WTC11 (cell line): ENCODE measurements around the gene GAL. TPM values are rescaled to one million over a fixed set of nuclear protein-coding genes. Genes with fewer than 3 reads are reported as not detected.

Source experiments
- ATAC-seq: fragments of 200-7000 bp; cut with Tn5 transposase; 2 replicates; pipeline ENCODE4 v1.10.0; 2021; ENCODE audit warnings: mild to moderate bottlenecking, moderate library complexity
- CTCF ChIA-PET: fragments of 300-600 bp; sonication (Branson Sonifier 250); formaldehyde crosslinking; loops from one replicate; lab custom pipeline; 2021; ENCODE audit warnings: antibody characterized with exemption; lab: Charles Lee
- POLR2A ChIA-PET: fragments of 350-600 bp; sonication (Branson Sonifier 250); formaldehyde crosslinking; loops from one replicate; lab custom pipeline; 2021; ENCODE audit warnings: antibody characterized with exemption; lab: Charles Lee
- DNase-seq: peaks from one replicate; pipeline ENCODE4 v3.0.0; 2021; ENCODE audit warnings: low spot score
- H3K27ac Mint-ChIP-seq: 2 replicates; pipeline ENCODE4 v1.8.0; 2021; ENCODE audit warnings: mixed read lengths
- H3K27me3 Mint-ChIP-seq: 2 replicates; pipeline ENCODE4 v1.8.0; 2021; ENCODE audit warnings: low read depth, mild to moderate bottlenecking, moderate library complexity, mixed read lengths
- H3K36me3 Mint-ChIP-seq: 2 replicates; pipeline ENCODE4 v1.8.0; 2021; ENCODE audit warnings: mixed read lengths
- H3K4me1 Mint-ChIP-seq: 2 replicates; pipeline ENCODE4 v1.8.0; 2022; ENCODE audit warnings: mixed read lengths
- H3K4me3 Mint-ChIP-seq: 2 replicates; pipeline ENCODE4 v1.8.0; 2021; ENCODE audit warnings: mild to moderate bottlenecking, moderate library complexity, mixed read lengths
- H3K9me3 Mint-ChIP-seq: 2 replicates; pipeline ENCODE4 v1.8.0; 2021; ENCODE audit warnings: mixed read lengths
- CTCF ChIP-seq: fragments of 200-600 bp; IDR thresholded peaks from 2 replicates; pipeline ENCODE4 v1.8.0; 2022; ENCODE audit warnings: antibody characterized with exemption
- FOXK1 ChIP-seq: sonication (generic); formaldehyde crosslinking; IDR thresholded peaks from 2 replicates; pipeline ENCODE4 v1.8.0; 2022; ENCODE audit warnings: mild to moderate bottlenecking, moderate library complexity, missing genetic modification reagents
- GABPB1 ChIP-seq: sonication (generic); formaldehyde crosslinking; IDR thresholded peaks from 2 replicates; pipeline ENCODE4 v1.8.1; 2023; ENCODE audit warnings: mild to moderate bottlenecking, missing genetic modification reagents
- NFATC4 ChIP-seq: fragments of 250-450 bp; sonication (Bioruptor Pico); IDR thresholded peaks from 2 replicates; pipeline ENCODE4 v1.9.0; 2021; ENCODE audit warnings: mild to moderate bottlenecking
- NFE2L1 ChIP-seq: sonication (generic); formaldehyde crosslinking; IDR thresholded peaks from 2 replicates; pipeline ENCODE4 v1.8.1; 2023; ENCODE audit warnings: missing genetic modification reagents
- NFYB ChIP-seq: sonication (generic); formaldehyde crosslinking; conservative IDR thresholded peaks from 2 replicates; pipeline ENCODE4 v1.8.0; 2022; ENCODE audit warnings: low read depth, missing genetic modification reagents
- RORB ChIP-seq: fragments of 250-450 bp; sonication (Bioruptor Pico); IDR thresholded peaks from 2 replicates; pipeline ENCODE4 v1.9.0; 2021; ENCODE audit warnings: mild to moderate bottlenecking
- ZNF138 ChIP-seq: sonication (generic); formaldehyde crosslinking; conservative IDR thresholded peaks from 2 replicates; pipeline ENCODE4 v1.8.1; 2022; ENCODE audit warnings: mild to moderate bottlenecking, moderate library complexity, missing genetic modification reagents
- ZNF263 ChIP-seq: sonication (generic); formaldehyde crosslinking; IDR thresholded peaks from 2 replicates; pipeline ENCODE4 v1.8.1; 2022; ENCODE audit warnings: low read depth, mild to moderate bottlenecking, moderate library complexity, missing genetic modification reagents
- ZNF671 ChIP-seq: fragments of 250-450 bp; sonication (Bioruptor Pico); IDR thresholded peaks from 2 replicates; pipeline ENCODE4 v1.8.0; 2021; ENCODE audit warnings: mild to moderate bottlenecking
- total RNA-seq: library from RNA; stranded (reverse); gene quantifications from 3 replicates; pipeline ENCODE4 v1.2.3, GENCODE V29; 2021
- TF ChIP-seq, protein P1 (sequence below): sonication (generic); formaldehyde crosslinking; IDR thresholded peaks from 2 replicates; pipeline ENCODE4 v1.8.1; 2022; ENCODE audit warnings: mild to moderate bottlenecking, missing genetic modification reagents, moderate library complexity, borderline replicate concordance
- TF ChIP-seq, protein P2 (sequence below): fragments of 250-450 bp; sonication (Bioruptor Pico); IDR thresholded peaks from 2 replicates; pipeline ENCODE4 v1.9.0; 2021; ENCODE audit warnings: mild to moderate bottlenecking
- TF ChIP-seq, protein P3 (sequence below): sonication (generic); formaldehyde crosslinking; IDR thresholded peaks from 2 replicates; pipeline ENCODE4 v1.8.1; 2022; ENCODE audit warnings: low read depth, mild to moderate bottlenecking, moderate library complexity, missing genetic modification reagents, borderline replicate concordance
- TF ChIP-seq, protein P4 (sequence below): sonication (generic); formaldehyde crosslinking; IDR thresholded peaks from 2 replicates; pipeline ENCODE4 v1.8.0; 2023; ENCODE audit warnings: missing genetic modification reagents, mild to moderate bottlenecking, borderline replicate concordance

The GAL gene
- total RNA-seq, 1 experiment from 2014 or later, result 102 TPM

DNA sequence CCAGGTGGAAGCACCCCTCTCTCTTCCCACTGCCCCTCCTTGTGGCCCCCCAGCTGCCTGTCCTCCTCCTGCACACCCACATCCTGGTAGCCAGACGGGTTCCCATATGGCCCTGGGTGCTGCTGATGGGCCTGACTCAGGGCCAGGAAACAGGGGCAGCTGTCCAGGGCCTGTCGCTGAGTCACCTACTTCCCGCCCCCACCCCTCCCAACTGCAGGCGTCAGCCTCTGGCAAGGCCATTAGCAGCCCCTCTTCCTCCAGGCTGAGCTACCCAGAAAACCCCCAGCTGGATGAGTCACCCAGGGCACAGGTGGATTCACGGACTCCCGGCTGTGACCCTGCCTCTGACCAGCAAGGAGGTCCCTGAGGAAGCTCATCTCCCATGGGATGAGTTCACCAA, 6.9 kb upstream of the GAL start (continued):
- TF ChIP-seq CTCF (no peak), NFE2L1 (CRISPR knock-in tag) (no peak), ZNF263 (no peak), NFATC4 (no peak)
- TF ChIP-seq, protein P1, sequence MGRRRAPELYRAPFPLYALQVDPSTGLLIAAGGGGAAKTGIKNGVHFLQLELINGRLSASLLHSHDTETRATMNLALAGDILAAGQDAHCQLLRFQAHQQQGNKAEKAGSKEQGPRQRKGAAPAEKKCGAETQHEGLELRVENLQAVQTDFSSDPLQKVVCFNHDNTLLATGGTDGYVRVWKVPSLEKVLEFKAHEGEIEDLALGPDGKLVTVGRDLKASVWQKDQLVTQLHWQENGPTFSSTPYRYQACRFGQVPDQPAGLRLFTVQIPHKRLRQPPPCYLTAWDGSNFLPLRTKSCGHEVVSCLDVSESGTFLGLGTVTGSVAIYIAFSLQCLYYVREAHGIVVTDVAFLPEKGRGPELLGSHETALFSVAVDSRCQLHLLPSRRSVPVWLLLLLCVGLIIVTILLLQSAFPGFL, result no peak

- CTCF ChIA-PET, result interaction anchor here (0.6 to 2.0 kb wide), 10 partner anchors 8 to 133 kb away, joined by 3 to 7 read pairs (median 3); no protein-coding TSS in a partner anchor
- no peaks in the 10 kb centered on the region for H3K36me3 Mint-ChIP-seq
- H3K4me3 Mint-ChIP-seq, result no peak overlapping the region
- peaks cover 17% of the 10 kb centered on the region for H3K4me1 Mint-ChIP-seq
- DNase-seq, result no peak
- ATAC-seq, result no peak
- no peak overlapping the region for H3K27ac Mint-ChIP-seq
- peaks cover 10% of the 10 kb centered on the region for H3K27me3 Mint-ChIP-seq
- TF ChIP-seq GABPB1 (CRISPR knock-in tag) (no peak), ZNF138 (CRISPR knock-in tag) (no peak), RORB (CRISPR knock-in tag) (no peak)
- TF ChIP-seq, protein P2, sequence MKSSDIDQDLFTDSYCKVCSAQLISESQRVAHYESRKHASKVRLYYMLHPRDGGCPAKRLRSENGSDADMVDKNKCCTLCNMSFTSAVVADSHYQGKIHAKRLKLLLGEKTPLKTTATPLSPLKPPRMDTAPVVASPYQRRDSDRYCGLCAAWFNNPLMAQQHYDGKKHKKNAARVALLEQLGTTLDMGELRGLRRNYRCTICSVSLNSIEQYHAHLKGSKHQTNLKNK (CRISPR knock-in tag), result no peak
- TF ChIP-seq, all 79 proteins: peak for 0
- POLR2A ChIA-PET, result interaction anchor here (0.8 kb wide), 1 partner anchor 17 kb away, joined by 3 read pairs; no protein-coding TSS in a partner anchor
- H3K9me3 Mint-ChIP-seq, result peaks cover 4% of the 10 kb centered on the region; the same call in 1 of the 2 replicates
These were observed 6.3 kb upstream of the GAL start for GRCh38 chr11:68678031-68678441.

DNA sequence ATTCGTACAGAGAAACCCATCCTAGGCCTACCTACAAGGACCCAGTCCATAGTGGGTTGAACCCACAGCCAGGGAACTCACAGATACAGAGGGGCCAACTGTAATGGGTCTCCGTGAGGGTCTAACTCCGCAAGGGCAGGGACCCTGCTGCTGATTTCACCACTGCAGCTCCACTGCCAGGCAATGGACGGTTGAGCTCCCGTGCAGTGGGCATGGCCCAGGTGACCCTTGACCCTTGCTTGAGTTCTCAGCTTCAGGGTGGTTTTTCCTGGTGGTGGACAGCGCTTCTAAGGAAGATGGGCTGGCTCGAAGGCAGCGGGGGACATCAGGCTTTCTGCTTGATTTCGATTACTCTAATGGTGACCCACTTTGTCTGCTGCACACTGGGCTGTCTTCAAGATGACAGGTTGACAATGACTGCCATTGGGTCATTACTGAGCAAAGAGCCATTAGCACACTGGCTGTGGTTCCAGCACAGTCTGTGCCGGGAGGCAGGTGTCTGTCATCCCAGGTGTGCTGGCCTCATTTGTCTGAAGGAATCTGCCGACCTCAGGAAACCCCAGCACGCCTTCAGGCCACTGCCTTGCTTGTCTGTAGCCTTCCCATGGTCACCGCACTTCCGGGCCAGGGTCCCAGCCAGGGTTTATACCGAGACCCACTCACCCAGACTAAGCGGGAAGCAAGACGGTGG, 3.7 kb upstream of the GAL start:
- CTCF ChIA-PET, result no interaction called here
- DNase-seq (no peak), ATAC-seq (no peak)
- no peak overlapping the region for H3K4me3 Mint-ChIP-seq
- no peak overlapping the region for H3K27ac Mint-ChIP-seq
- H3K27me3 Mint-ChIP-seq, result peaks cover 33% of the 10 kb centered on the region
- peaks cover 18% of the 10 kb centered on the region for H3K4me1 Mint-ChIP-seq
- H3K9me3 Mint-ChIP-seq, result no peaks in the 10 kb centered on the region
- no peaks in the 10 kb centered on the region; the same call in 1 of the 2 replicates for H3K36me3 Mint-ChIP-seq
- POLR2A ChIA-PET, result no interaction called here
- TF ChIP-seq FOXK1 (no peak), NFYB (CRISPR knock-in tag) (no peak), ZNF671 (CRISPR knock-in tag) (no peak)
- TF ChIP-seq, protein P3, sequence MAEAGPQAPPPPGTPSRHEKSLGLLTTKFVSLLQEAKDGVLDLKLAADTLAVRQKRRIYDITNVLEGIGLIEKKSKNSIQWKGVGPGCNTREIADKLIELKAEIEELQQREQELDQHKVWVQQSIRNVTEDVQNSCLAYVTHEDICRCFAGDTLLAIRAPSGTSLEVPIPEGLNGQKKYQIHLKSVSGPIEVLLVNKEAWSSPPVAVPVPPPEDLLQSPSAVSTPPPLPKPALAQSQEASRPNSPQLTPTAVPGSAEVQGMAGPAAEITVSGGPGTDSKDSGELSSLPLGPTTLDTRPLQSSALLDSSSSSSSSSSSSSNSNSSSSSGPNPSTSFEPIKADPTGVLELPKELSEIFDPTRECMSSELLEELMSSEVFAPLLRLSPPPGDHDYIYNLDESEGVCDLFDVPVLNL (CRISPR knock-in tag), result no peak

GRCh38 chr11:68682531-68682961, 1.8 kb upstream of the GAL start:
- ATAC-seq (no peak), DNase-seq (no peak)
- H3K27me3 Mint-ChIP-seq, result peaks cover 43% of the 10 kb centered on the region
- peaks cover 22% of the 10 kb centered on the region for H3K4me1 Mint-ChIP-seq
- H3K27ac Mint-ChIP-seq, result no peak overlapping the region
- H3K4me3 Mint-ChIP-seq, result no peak overlapping the region
- H3K36me3 Mint-ChIP-seq, result peaks cover 10% of the 10 kb centered on the region
- no peaks in the 10 kb centered on the region for H3K9me3 Mint-ChIP-seq
- ChIA-PET POLR2A (no interaction called here), CTCF (interaction anchor here (1.4 kb wide), 1 partner anchor 50 kb away, joined by 4 read pairs; no protein-coding TSS in a partner anchor)
- no peak for TF ChIP-seq FOXK1
- TF ChIP-seq, protein P4, sequence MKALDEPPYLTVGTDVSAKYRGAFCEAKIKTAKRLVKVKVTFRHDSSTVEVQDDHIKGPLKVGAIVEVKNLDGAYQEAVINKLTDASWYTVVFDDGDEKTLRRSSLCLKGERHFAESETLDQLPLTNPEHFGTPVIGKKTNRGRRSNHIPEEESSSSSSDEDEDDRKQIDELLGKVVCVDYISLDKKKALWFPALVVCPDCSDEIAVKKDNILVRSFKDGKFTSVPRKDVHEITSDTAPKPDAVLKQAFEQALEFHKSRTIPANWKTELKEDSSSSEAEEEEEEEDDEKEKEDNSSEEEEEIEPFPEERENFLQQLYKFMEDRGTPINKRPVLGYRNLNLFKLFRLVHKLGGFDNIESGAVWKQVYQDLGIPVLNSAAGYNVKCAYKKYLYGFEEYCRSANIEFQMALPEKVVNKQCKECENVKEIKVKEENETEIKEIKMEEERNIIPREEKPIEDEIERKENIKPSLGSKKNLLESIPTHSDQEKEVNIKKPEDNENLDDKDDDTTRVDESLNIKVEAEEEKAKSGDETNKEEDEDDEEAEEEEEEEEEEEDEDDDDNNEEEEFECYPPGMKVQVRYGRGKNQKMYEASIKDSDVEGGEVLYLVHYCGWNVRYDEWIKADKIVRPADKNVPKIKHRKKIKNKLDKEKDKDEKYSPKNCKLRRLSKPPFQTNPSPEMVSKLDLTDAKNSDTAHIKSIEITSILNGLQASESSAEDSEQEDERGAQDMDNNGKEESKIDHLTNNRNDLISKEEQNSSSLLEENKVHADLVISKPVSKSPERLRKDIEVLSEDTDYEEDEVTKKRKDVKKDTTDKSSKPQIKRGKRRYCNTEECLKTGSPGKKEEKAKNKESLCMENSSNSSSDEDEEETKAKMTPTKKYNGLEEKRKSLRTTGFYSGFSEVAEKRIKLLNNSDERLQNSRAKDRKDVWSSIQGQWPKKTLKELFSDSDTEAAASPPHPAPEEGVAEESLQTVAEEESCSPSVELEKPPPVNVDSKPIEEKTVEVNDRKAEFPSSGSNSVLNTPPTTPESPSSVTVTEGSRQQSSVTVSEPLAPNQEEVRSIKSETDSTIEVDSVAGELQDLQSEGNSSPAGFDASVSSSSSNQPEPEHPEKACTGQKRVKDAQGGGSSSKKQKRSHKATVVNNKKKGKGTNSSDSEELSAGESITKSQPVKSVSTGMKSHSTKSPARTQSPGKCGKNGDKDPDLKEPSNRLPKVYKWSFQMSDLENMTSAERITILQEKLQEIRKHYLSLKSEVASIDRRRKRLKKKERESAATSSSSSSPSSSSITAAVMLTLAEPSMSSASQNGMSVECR, result no peak
